ENCODE data around the gene PAK2. TPM values are rescaled to one million over a fixed set of nuclear protein-coding genes. Genes with fewer than 3 reads are reported as not detected.

Gene PAK2
- total RNA-seq, 2 donors from 2014 or later = 27.5 to 28.3 TPM

DNA sequence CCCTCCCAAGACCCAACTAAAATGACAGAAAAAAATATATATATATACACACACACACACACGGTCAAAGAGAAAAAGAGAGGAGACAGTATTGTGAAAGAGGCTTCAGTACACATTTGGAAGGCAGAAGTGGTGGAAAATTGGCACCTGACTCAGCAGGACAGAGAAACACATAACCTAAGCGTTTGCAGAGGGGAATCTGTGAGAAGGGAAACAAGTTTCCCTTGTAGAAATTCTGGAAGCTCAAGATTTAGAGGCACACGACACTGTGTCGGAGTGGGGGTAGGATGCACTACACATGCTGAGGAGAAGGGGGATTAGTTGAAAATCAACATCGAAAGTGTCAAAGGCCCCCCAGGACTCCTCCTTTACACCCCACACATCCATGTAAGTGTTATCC, 53.1 kb downstream of the PAK2 start:
- DNase-seq (peak in 1 of 4 donors; percentile 29), ATAC-seq (no peak)
- Histone ChIP-seq H3K9me3 (no peaks in the 10 kb centered on the region), H3K27me3 (no peaks in the 10 kb centered on the region), H3K4me3 (no peak overlapping the region), H3K27ac (no peak overlapping the region), H3K36me3 (replicated peaks in 1 of 2; ENCODE audit: insufficient read depth in 1 of 2, low read depth in 2 of 2) (no peaks in the 10 kb centered on the region), H3K4me1 (no peaks in the 10 kb centered on the region)
- WGBS, 2 donors = 66 to 73% methylated on average over 5 of the region's 5 CpGs
- no peak for TF ChIP-seq CTCF (IDR thresholded peaks at IDR 0.05)
- TF ChIP-seq POLR2A (IDR thresholded peaks at IDR 0.05) = no peak
- intact Hi-C loops (cut with DNase I) = no loop called here

- ATAC-seq = peak; percentile 48
- WGBS, 2 donors = 48 to 58% methylated on average over 1 of the region's 1 CpG
- Histone ChIP-seq H3K27ac (no peak overlapping the region), H3K9me3 (no peaks in the 10 kb centered on the region), H3K4me3 (no peak overlapping the region), H3K36me3 (replicated peaks in 1 of 2; ENCODE audit: insufficient read depth in 1 of 2, low read depth in 2 of 2) (no peaks in the 10 kb centered on the region), H3K27me3 (no peaks in the 10 kb centered on the region), H3K4me1 (no peaks in the 10 kb centered on the region)
- DNase-seq = no peak
- no peak for TF ChIP-seq POLR2A (IDR thresholded peaks at IDR 0.05)
- TF ChIP-seq CTCF (IDR thresholded peaks at IDR 0.05) = no peak
- intact Hi-C loops (cut with DNase I) = no loop called here
Measured at GRCh38 chr3:196793246-196793645, 53.6 kb downstream of the PAK2 start.

GRCh38 chr3:196794467-196794866, 54.8 kb downstream of the PAK2 start:
- no peak for DNase-seq
- intact Hi-C loops (cut with DNase I) = no loop called here
- Histone ChIP-seq H3K4me1 (no peaks in the 10 kb centered on the region), H3K27me3 (no peaks in the 10 kb centered on the region), H3K27ac (no peak overlapping the region), H3K36me3 (replicated peaks in 1 of 2; ENCODE audit: insufficient read depth in 1 of 2, low read depth in 2 of 2) (no peaks in the 10 kb centered on the region), H3K4me3 (no peak overlapping the region), H3K9me3 (no peaks in the 10 kb centered on the region)
- ATAC-seq = no peak
- 92 to 98% methylated on average over 3 of the region's 3 CpGs for WGBS, 2 donors
- no peak for TF ChIP-seq POLR2A (IDR thresholded peaks at IDR 0.05)
- TF ChIP-seq CTCF (IDR thresholded peaks at IDR 0.05) = no peak

- no peaks in the 10 kb centered on the region for H3K27me3 ChIP-seq
- 93 to 100% methylated on average over 1 of the region's 1 CpG for WGBS, 2 donors
Measured at GRCh38 chr3:196796317-196796716, 56.7 kb downstream of the PAK2 start.

More at GRCh38 chr3:196796317-196796716, 56.7 kb downstream of the PAK2 start:
- ATAC-seq = no peak
- no peak for TF ChIP-seq CTCF (IDR thresholded peaks at IDR 0.05)
- Histone ChIP-seq H3K9me3 (no peaks in the 10 kb centered on the region), H3K27ac (no peak overlapping the region), H3K4me1 (no peaks in the 10 kb centered on the region), H3K4me3 (no peak overlapping the region), H3K36me3 (replicated peaks in 1 of 2; ENCODE audit: insufficient read depth in 1 of 2, low read depth in 2 of 2) (no peaks in the 10 kb centered on the region)
- DNase-seq = no peak
- intact Hi-C loops (cut with DNase I) = no loop called here

Data from body of pancreas (tissue), 4 donors.